ENCODE results near the gene KCNJ10.
A peak's percentile ranks its signal among the peaks of the same experiment; 100 is the strongest.
"Not testable (repeated sequence)": the region's sequence is repeated elsewhere in the genome, so short reads cannot be mapped to it uniquely, and the experiment has no call there.

Gene KCNJ10

DNA sequence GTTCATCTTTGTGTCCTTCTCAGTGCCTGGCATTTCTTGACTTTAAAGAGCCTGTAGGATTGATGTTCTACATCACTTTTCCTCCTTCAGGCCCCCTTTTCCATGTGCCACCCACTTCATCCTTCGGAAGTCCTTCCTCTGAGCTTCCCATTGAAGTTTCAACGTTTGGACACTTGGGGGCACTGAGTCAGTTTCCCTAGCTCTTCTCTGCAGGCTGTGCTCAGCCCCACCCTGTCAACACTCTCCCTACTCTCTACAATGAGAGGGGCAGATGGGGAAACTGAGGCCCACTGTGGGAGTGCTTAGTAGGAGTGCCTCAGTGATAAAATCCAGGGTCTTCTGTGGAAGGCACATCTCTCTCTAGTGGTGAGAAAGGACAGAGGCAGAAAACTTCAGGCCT lies 11.9 kb downstream of the KCNJ10 start:
- no peak for DNase-seq

DNA sequence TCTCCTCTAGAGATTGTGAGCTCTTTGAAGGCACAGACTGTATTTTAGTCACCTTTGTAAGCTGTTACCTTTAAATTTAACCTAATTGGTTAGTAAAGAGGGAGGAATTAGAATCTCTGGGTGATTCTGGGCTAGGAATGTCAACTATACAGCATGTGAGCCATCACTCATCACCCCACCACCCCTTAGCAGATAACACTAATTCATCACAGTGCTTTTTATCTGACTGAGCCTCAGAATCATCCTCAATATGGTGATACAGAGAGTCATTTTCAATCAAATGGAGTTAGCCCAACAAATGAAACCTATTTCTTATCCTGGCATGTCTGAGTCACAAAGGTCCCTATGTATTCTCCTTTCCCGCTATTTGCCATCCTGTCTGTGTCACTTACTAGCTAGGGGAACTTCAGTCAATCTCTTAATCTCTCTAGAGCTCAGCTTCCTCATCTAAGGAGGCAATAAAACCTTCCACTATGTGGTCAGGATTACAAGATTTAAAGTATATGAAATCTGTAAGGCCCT lies 13.3 kb downstream of the KCNJ10 start:
- DNase-seq: no peak

DNA sequence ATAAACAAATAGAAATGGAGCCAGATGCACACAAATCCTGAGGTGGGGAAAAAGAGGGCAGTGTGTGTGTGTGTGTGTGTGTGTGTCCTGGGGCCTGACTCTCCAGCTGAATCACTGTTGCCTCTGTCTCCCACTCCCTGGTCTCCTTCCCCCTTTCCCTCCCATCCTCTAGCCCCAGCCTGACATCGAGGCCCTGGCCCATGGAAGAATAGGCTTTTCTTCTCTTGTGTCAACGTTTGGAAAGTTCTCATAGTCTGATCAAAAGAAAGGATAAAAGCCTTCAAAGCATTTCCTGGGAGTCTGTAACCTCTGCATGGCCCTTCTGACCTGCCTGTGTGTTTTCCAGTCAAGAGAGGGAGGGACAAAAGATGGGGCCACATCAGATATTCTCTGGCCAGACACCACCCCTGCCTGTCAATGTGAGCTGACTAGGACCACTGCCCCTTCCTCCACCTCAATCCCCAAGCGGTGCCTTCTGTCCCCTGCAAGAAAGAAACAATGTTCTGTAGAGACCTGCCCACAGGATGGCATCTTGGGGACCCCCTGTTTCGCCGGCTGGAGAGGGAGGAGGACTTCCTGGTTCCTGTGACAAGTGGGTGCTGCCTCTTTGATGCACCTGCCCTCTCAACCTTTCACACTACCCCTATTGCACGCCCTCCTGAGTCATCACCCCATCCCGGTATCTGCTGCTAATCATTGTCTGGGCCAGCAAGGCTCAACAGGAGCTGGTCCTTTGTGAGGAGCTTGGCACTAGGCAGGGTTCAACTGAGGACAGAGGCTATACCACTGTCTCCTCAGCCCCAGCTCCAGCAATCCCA lies 16.2 kb downstream of the KCNJ10 start:
- no peak for DNase-seq

DNA sequence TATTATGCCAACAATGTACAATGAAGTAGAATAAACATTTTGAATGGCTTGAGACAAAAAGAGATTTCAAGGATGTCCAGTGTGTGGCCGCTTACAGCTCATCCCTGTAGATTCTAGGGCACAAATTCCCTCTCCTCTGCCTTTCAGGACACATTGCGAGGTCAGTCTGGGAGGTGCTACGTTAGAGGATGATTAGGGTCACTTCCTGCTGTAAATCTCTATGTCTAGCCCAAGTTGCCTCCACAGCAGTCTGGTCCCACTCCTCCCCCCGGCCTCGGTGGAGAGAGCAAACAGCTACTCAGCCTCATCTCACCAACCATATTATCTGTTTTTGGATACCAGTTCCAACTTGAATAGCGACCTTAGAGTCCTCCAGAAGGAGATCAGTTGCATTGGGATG lies 17.0 kb downstream of the KCNJ10 start:
- DNase-seq: no peak

DNA sequence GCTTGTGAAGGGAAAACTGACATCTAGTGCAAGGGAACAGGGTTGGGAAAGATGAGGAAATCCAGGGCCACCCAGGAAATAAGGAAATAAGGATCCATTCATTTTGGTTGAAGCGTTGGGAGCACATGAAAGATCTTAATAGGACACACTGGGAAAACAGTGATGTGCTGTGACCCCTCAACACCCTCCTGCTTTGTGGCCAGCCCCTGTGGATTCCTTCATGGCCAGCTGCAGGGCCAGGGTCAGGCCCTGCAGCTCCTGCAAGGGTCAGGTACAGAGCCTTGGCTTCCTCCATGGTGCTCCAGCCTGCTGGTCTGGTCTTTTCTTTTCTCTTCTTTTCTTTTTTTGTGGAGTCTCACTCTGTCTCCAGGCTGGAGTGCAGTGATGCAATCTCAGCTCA lies 19.3 kb downstream of the KCNJ10 start:
- DNase-seq: no peak

DNA sequence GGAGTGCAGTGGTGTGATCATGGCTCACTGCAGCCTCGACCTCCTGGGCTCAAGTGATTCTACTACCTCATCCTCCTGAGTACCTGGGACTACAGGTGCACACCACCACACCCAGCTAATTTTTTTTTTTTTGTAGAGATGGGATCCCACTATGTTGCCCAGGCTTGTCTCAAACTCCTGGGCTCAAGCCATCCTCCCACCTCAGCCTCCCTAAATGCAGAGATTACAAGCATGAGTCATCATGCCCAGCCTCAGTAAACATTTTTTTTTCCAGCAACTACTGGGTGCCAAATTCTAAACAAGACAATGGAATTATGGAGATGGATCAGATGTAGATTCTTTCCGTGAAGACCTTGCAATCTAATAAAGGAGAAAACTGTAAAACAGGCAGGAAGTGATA lies 19.8 kb downstream of the KCNJ10 start:
- not testable (repeated sequence) for DNase-seq

DNA sequence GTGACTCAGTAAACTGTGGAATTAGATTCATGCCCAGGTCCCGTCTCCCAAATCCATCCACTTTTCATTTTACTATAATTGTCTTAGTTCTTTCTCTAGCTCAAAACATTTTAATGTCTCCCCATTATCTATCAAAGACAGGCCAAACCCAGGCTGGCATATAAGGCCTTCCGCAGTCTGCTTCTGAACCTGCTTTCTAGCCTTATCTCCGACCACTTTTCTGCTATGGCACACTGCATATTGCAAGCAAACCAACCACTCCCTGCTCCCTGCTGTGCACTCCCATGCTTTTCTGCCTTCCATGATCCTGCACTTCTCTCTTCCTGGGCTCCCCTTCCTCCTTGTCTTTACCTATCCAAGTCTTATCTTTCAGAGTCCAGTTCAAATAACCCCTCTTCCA lies 20.9 kb downstream of the KCNJ10 start:
- DNase-seq: no peak

DNA sequence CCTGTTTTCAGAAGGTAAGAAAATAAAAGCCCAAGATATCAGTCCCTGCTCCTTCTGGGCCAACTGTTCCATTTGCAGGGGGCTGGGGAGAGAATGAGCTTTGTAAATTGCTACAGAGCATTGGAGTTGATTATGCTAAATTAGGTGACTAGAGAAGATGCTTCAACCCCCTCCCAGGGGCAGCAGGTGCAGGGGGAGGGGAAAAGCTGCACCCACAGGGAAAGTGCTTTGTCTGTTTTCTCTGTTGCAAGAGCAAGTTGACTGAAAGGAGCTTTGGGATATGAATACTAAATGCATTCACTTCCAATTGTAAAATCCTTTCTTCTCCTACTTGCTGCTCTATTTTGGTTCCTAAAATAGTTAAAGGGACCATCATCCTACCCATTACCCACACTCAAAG lies 21.6 kb downstream of the KCNJ10 start:
- no peak for DNase-seq

DNA sequence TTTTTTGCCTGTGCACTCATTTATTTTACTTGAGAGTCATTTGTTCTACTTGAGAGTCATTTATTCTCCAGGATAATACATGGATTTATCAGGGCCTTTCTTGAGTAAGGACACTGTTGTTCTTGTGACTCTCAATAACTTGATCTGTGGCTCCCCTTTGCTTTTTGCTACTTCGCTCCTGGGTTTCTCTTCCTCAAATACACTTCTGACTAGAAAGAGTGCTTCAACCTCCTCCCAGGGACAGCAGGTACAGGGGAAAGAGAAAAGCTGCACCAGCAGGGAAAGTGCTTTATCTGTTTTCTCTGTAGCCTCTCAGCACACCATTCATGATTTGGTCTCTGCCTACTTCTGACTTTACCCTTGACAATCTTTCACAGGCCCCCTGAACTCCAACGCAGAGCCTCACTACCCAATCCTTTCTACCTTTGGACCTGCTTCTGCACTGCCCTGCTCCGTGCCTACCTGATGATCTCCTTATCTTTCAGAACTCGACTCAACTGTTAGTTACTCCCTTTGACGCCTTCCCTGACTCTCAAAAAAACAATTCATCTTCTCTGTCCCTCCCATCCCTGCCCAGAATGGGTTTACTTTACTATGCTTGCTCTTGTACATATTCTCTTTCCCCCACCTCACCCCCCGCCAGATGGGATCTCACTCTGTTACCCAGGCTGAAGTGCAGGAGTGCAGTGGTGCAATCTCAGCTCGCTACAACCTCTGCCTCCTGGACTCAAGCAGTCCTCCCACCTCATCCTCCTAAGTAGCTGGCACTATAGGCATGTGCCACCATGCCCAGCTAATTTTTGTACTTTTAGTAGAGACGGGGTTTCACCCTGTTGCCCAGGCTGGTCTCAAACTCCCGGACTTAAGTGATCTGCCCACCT lies 22.6 kb downstream of the KCNJ10 start:
- DNase-seq: no peak

DNA sequence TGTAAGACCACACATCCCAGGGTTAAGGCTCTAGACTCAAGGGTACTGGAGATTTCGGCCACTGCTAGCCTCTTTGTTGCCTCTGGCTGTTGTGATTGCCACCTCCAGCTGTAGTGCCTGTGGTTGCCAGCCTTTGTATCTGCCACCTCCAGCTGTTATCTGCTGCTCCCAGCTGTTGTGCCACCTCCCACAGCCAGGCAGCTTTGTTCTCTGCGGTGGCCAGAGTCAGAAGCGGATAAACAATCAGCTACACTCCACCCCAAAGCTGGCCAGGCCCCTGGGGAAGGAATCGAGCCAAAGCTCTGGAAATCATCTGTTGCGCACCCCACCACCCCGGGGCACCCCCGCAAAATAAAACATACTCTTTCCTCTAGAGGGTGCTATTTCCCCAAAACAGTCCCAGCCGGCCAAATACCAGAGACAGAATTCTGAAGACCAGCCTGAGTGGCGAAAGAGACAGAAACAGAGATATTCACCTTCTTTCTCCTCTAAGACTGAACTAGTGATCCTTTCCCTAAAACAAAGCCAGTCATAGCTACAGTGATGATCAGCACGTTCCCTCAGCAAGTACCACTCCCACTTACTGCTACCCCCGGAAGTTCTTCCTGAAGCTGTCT lies 23.4 kb downstream of the KCNJ10 start:
- DNase-seq: peak; percentile 28

DNA sequence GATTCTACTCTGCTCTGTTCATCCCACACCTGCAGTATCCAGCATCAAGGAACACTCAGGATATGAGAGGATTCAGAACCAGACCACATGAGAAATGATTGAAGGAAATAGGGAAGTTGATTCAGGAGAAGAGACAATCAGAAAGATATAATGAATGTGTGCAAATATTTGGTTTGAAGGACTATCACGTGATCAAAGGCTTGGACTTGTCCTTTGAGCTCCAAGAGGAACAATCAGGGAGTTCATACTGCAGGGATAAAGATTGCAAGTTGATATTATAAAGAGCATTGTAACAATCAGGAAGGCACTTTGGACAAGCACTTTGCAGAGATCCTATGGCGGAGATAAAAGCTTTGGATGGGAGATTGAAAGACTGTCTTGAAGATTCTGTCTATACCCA lies 24.3 kb downstream of the KCNJ10 start:
- no peak for DNase-seq

DNA sequence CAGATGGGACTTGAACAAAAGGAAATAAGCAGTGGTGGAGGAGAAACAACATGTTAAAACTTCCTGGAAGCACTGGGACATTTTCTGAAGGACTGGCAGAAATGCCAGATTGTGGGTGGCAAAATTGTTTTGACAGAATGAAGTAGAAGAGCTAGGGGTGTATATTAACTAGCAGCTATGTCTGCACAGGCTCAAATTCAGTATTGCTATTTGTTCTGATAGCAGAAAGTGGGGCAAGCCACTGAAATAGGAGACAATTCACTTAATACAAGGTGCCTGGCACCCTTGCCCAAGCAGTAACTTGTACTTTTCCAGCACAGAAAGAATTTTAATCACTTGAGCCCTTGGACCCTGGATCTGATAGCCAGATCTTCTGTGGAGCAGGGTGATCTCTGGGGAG lies 26.4 kb downstream of the KCNJ10 start:
- no peak for DNase-seq

DNA sequence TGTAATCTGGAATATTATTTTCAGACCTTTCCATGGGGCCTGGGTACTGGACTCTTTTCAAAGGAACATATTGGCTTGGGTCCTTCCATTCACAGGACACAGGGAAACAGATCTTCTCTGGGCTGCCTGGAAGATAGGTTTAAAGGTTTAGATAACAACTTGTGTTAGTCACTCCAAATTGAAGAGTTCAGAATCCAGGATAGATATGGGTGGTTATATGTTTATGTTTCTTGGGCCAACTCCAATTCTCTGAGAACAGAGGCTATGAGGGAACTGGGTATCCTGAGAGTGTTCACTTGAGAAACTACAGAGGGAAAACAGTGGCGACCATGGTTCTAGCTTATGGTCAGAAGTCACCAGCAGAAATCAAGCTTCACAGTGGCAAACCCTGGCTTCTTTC lies 29.5 kb downstream of the KCNJ10 start:
- DNase-seq: no peak

DNA sequence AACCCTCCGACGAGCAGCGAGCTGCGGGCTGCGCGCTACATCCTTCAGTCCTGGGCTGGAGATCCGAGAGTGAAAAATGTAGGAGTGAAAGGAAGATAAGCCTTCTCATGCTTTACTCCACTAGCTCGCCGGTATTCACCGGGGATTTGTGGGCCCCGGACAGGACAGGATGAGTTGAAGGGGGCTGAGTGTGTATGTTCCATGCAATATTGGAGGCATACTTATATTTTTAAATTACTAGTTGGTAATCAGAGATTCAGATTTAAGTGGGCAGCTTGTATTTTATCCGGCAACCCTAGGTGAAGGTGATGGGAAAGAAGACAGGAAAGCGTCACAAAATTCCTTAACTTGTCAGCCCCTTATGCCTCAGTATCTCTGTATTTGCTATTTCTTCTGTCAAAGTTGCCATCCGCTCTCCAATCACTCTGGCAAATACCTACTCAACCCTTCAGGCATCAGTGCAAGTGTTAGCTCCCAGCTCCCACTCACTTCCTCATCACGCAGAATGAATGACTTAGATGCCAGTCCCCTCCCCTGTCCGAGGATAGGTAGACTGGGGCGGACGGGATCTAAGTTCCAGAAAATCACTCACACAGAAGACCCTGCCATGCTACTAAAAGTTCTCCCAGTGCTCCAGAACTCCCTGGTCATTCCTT lies 37.7 kb downstream of the KCNJ10 start:
- no peak for DNase-seq

DNA sequence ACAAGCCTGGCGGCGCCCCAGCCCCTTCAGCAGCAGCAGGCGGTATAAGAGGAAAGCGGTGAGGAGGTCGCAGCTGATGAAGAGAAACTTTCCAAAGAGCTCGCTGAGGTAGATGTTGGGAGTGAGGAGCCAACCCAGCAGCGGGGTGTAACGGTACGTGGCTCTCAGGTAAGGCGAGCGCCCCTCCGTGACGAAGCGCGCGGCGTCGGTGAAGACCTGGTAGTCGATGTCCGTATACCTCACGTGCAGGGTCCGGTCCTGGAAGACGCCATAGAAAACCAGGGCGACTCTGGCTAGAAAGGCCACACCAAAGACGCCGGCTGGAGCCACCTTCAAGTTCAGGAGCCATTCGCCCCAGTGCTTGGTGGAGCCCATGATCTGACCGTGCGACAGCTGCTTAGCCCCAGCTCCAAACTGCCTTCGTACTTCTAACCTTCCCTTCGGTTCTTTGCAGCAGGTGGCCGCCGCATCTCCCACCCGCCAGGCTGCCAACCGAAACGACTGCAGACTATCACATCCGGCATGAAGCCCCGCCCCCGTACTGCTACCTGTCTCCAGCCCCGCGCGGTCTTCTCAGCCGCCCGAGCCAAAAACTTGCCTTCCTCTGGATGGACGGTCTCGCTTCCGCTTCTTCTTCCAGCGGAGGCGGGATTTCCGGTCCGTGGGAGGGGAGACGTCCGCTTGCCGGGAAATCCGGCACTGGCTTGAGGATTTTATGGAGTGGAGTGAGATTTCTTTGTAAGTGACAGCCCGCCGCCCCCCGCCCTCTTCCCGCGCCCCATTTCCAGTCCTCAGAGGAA lies 38.4 kb downstream of the KCNJ10 start, which contains the start of gene PIGM:
TSS of gene PIGM (minus strand) at position 626 of the 800 bp plus-strand sequence. CDS start at position 375, 251 bp downstream.
- DNase-seq: peak; percentile 90

DNA sequence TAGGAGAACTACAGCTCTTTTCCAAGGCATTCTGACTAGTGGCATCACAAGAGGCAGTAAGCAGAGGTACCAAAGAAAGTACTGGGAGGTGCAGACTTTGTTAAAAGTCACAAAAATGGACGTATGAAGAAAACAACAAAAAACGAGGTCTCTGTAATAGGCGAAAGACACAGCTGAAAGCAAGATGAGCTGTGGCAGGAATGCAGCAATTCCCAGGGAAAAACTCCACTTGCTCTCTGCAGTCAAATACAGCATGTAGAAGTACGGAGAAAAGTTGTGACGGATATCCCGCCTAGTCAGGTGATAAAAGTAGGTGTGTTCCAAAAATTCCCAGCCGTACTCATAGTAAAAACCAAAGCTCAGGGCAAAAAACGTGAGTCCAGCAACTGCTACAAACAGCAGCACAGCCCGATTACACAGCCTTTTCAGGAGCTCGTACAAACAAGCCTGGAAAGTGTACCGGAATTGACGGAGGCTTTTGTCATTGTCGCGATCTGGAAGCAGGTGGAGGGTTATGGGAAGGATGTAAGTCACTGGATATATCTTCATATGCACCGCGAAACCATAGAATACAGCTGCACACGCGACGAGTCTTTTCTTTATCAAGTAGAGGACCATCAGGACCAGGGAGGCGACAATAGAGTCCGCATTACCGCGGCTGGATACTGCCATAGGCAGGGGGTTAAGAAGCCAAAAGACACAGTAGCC lies 39.1 kb downstream of the KCNJ10 start:
- DNase-seq: no peak

DNA sequence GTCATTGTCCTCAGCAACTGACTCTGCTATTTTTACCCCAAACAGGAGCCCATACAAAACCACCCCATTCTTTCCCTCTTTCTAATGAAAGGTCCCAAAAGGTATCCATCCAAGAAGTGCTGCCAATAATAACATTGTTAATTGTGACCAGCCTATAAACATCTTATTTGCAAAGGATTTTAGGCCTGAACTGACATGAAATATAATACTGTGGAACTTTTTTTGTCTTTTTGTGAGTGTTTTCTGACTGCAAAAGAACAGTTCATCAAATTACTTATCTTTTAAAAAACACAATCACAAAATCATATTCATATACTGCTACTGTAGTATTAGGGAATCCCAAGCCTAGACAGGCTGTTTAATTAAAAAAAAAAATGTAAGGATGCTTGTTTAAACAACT lies 41.5 kb downstream of the KCNJ10 start:
- DNase-seq: no peak

DNA sequence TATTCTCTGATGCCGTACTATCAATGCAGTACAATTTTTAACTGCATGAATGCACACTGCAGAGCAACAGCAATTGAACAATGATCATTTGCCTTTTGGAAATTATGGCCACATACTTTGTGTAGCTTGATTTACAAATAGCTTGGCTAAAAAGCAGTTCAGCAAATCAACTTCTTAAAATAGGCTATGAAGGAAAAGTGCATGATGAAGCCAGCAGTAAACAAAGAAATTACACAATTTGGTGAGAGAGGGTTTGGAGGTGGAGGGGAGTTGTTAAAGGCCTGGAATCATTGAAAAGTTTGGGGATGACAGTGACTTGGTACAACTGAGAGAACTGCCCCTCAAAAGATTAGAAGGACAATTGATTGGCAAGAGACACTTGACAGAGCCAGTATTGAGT lies 44.6 kb downstream of the KCNJ10 start:
- DNase-seq: no peak

DNA sequence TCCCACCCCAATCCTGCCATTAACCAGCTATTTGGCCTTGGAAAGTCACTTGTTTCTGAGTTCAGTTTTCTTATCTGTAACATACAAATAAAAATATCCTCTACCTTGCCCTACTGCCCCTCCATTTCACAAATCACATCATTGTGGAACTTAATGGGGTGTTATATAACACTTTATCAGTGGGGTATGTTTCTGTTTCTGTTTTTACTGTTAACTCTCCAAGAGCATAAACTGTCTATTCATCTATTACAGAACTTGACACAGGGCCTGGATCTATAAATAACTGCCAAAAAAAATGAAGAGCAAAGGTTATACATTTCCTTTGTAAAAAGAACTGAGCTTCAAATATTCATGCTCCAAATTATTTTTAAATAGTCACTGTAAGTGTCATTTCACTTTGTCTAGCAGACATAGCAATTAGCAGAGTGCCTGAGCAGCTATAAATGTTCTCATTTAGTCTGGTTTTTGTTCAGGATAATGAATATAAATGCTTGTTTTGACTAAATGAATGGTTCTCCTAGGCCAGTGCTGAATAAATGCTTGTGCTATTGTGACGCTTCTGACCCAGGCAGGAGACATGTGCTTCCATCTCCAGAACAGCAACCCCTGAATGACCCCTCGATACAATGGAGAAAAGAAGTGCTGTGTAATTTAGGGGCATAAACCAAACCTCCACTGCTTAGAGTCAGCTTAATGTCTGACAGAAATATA lies 45.6 kb downstream of the KCNJ10 start:
- DNase-seq: no peak

All from fibroblast of skin of abdomen (primary cell).